CD4-positive, alpha-beta T cell treated with Interferon alpha-2 for 1 hour (primary cell): ENCODE results near the gene VCX2.
"Not testable (repeated sequence)": the region's sequence is repeated elsewhere in the genome, so short reads cannot be mapped to it uniquely, and the experiment has no call there.

Source experiments
- DNase-seq, 2 donors: peaks; one replicate each; pipeline ENCODE4 v3.0.0-alpha.2; 2020 to 2022

The VCX2 gene

DNA sequence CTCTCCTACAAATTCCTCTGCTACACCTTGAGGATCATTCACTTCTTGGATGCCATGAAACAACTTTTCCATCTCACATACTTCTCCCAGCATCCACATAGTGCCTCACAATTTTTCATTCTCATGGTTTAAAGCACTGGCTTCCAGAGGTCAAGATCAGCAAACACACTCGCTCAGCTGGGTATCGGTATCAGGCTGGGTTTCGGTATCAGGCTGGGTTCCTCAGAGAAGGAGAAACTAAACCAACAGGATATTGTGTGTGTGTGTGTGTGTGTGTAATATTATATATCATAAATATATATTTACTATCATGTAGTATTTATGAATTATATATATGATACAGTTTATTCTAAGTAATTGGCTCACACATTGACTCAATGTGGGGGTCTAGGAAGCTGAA, at the start of gene VCX2:
TSS of gene VCX2 (minus strand) at position 99 of the 400 bp plus-strand sequence. CDS start 624 bp downstream, outside the sequence.
- not testable (repeated sequence) for DNase-seq

DNA sequence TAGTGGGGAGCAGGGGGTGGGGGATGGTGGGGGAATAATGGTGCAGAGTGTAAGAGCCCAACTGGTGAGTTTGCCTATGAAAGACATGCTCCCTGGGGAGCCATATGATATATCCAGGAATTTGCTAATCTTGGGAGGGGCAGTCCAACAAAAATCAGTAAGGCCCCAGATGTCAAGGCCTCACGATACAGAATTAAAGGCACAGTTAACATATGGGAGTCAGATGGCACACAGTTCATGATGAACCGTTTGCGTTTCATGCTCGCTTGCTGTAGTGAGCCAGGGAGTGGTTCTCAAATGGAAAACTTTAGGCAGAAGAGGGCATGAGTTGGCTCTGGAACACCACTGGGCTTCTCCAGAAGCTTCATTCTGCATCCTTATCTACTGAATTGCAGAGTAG, 33.9 kb upstream of the VCX2 start:
- DNase-seq: no peak

DNA sequence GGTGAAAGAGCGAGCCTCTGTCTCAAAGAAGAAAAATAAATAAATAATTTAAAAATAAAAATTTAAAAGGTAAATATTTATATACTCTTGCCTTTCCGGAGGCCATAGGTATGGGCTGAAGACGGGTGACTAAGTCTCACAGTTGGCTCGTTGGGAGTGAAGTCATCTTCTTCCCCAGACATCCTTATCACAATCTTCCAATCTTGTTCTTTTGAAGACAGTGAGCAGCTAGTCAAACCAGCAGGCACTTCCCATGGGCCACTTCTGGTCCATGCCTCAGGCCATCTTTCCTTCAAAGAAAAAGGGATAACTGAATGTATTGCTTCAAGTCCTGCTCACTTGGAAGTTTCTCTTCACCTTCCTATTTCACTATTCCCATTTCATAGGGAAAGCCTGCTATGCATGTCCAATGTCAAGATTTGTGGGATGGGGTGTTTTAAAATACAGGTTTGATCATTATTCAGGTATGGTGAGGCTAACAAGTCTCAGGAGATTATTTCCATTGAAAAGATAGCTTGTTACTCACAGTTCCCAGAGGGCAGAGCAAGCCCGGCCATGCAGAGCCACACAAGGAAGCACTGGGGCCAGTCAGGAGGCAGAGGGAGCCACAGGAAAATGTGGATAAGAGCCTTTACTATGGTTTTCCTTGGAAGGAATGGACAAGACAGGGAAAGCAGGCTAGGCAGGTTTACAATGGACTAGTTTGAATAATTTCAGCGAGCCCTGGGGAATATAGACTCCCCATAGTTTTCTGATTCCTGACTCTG, 33.3 kb upstream of the VCX2 start:
- no peak for DNase-seq

DNA sequence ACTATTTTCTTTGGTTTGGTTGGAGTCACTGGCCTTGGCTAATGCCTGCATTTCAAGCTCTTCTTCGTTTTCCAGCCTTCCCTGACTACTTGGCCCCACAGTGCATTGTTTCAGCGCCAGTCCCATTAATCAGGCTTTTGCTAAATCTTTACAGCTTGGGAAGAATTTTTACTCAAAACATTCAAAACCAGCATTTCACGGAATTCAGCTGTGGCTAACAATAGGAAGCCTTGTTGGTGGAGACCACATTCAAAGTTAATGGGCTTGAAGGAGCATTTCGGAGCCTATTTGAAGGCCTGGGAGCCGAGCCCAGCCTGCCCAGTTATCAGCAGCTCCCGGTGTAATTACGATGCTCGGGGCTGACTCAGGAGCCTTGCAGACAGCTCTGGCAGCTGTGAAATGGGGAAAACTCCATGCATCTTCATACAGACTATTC, 30.8 kb upstream of the VCX2 start:
- no peak for DNase-seq

DNA sequence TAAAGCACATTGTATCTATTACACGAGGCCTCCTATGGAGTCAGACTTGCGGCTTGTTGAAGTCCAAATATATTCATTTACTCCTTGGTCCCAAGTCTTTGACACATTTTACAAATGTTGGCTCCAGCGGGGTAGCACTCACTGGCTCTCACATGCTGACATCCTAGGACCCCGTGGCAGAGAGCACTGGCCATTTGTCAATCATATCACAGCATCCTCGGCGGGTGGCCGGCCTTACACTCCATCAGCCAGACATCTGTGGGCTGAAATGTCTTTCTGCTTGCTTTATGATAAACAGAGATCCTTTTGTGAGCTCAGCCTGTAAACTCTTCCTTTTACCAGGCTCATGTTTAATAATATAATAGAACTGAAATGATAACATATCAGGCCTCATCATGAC, 25.7 kb upstream of the VCX2 start:
- DNase-seq: no peak

DNA sequence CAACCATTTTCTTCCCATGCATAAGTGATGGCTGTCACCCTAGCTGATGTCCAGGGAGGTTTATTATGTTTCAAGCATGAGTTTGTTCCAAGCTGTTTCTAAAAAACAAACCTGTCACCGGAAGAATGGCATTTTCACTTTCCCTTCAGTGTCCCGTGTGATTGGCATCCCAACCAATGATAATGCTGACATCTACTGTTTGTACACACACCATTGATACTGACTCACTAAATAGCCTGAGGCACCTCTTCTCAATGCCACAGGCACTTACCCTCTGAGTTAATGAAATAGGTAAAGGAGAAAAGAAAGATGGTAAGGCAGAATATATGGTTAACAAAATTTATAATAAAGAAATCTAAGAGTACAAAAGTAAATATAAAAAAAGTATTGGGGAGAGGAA, 23.1 kb upstream of the VCX2 start:
- no peak for DNase-seq

DNA sequence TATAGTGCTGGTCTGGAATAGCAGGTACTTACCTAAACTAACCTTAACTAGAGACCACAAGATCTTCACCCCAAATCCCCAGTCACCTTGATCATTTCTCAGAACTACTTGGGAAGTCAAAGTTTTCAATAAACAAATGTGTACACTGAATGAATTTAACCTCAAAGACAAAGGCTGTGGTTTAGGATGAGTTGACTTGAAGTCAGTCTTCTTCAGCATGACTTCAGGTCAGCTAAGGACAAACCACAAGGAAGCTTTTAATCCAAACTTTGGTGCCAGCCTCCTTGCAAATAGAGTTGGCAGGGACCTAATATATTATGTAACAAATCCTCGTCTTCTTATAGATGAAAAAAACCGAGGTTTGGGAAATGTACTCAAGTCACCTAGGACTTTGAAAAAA, 21.2 kb upstream of the VCX2 start:
- no peak for DNase-seq

DNA sequence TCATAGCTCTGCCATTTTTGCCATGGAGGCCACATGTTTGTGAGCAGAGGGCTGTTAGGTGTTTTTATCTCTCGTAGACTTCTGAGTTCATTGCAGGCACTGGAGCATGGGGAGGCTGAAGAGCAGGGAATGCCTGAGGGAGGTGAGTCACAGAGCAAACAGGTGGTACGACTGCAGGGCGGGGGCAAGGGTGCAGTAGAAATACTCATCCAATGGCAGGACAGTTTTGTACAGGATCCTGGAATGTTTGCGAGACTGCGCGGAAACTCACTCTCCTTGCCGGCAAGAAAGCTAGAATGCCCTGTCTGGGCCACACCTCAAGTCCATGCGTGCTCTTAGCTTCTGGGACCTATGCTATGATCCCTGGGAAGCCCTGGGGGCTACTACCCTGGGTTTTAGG, 20.0 kb upstream of the VCX2 start:
- no peak for DNase-seq

DNA sequence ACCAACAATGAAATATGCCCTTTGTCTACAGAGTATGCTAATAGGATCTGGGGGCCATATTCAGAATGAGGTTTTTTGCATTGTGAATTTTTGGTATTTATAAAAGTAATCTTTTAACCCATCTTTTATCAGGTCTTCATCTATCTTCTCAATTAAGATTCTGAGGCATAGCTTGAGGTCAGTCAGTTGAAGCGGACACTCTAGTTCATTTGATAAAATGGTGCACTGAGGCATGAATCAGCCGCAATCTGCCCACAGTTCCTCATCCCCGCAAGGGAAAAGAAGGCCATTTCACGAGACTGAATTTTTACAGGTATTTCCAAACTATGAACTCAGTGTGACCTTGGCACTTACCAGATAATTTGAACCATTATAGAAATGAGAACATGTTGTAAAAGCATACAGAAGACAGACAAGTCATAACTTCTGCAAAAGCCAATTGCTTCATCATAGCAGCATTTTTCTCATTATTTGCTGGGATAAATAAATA, 19.3 kb upstream of the VCX2 start:
- no peak for DNase-seq

DNA sequence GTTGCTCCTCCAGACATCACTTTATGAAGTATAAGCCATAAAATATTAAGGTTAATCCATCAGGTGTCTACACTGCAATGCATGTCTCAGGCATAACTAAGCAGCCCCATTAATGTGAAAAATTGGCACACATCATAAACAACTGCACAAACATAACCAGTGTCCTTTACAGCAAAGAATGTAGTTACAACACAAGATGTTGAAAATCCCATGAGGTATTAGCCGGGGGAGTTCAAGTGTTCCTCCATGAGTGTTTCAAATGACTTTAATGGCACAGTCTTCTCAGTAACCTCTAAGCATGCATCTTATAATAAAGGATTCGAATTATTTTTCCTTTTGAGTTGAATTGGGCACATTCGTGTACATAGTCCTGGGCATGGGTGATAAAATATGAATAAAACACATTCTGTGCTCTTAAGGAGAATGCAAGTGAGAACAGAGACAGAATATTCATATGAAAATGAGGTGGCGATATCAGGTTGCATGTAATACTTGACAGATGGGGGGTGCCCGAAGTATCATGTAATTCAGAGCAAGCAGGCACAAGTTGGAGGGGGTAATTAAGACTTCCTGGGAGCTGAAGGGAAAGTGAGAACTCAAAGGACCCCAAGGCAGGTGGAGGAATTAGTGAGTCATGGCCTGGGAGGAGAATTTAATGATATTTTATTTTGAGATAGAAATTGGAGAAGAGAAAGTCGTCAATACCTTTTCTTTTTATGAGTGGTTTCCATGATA, 18.2 kb upstream of the VCX2 start:
- DNase-seq: no peak

DNA sequence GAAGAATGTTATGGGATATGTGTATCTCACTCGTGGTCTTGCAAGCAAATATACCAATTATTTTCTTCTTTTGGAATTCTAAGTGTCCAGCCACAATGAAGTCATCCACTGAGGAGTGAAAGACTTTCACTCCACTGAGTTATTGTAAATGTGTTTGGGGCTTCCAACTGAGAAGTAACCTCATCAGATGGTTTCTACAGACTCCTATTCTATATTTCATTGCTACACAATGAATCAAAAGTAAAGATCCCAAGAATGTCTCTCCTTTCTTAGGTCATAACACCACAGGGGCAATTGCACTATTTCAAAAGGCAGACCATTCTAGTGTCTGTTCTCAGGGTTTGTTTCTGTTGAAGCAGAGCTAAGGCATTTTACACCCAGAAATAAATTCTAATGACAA, 12.3 kb upstream of the VCX2 start:
- no peak for DNase-seq

DNA sequence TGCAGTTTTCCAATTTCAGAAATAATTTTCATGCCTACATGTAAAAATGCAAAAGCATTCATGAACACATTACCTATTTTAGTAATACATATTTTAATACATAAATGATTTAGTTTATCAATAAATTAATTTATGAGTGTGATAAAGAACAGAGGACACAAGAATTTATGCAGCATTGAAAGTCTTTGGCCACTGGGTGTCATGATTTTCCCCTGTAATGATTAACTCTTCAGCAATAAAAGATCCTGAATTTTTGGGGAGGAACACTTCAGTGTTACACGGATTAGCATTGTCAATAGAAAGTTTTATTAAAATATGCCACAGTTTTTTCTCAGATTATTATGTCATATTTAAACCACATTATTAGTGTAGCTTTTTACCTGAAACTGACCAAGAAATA, 8.6 kb upstream of the VCX2 start:
- no peak for DNase-seq

DNA sequence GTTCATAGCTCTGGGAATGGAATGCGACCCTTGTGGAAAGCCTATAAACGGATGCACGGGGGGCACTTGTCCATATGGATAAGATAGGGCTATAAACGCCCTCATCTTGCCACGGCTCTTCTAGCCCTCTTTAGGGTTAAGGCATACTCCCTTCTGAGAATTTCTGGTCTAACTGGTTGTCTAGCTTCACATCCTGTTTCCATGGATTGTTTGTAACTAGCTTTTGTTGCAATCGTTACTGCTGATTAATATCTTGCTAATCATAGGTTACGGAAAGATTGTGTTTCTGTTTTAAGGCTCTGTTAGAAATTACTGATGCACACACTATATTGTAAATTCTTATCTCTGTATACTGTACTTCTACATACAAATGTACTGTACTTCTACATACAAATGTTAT, 17.1 kb downstream of the VCX2 start:
- not testable (repeated sequence) for DNase-seq

DNA sequence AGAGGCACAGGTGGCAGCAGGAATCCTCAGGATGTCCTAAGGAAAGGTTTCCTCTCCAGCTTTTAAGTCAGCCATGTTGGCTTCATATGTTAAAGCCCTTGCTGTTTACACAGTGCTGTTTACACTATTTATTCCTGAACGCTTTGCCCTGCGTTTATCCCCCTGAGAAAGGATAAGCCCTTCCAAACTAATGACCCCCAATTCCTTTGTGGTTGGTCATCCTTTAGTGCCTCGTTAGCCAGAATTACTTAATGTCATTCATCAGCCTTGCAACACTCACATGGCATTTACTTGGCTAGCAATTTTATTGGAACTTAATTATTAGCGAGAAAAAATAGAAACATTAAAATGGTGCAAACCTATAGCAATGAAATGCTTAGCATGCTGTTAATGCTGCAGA, 23.8 kb downstream of the VCX2 start:
- DNase-seq: no peak

DNA sequence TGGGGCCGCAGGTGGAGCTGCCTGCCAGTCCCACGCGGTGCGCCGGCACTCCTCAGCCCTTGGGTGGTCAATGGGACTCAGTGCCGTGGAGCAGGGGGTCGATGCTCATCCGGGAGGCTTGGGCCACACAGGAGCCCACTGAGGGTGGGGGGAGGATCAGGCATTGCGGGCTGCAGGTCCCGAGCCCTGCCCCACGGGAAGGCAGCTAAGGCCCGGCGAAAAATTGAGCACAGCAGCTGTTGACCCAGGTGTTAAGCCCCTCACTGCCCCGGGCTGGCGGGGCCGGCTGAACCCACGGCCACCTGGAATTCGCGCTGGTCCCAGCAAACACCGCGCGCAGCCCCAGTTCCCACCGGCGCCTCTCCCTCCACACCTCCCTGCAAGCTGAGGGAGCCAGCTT, 26.1 kb downstream of the VCX2 start:
- no peak for DNase-seq

DNA sequence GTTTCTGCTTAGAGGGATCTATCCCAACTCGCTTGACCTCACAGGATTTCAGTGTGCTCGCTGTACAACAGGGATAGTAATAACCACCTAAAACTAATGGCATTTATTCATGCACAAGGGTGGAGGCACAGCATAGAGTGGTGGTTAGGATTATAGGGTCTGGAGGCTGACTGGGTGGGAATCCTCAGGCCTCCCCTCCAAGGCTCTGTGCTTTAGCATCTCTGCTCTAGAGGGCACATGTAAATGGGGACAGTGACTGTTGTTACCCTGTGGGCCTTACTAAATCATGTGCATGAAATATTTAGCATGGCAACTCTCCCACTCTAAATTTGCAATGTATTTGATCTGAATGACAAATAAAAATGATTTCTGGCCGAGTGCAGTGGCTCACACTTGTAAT, 29.2 kb downstream of the VCX2 start:
- no peak for DNase-seq

DNA sequence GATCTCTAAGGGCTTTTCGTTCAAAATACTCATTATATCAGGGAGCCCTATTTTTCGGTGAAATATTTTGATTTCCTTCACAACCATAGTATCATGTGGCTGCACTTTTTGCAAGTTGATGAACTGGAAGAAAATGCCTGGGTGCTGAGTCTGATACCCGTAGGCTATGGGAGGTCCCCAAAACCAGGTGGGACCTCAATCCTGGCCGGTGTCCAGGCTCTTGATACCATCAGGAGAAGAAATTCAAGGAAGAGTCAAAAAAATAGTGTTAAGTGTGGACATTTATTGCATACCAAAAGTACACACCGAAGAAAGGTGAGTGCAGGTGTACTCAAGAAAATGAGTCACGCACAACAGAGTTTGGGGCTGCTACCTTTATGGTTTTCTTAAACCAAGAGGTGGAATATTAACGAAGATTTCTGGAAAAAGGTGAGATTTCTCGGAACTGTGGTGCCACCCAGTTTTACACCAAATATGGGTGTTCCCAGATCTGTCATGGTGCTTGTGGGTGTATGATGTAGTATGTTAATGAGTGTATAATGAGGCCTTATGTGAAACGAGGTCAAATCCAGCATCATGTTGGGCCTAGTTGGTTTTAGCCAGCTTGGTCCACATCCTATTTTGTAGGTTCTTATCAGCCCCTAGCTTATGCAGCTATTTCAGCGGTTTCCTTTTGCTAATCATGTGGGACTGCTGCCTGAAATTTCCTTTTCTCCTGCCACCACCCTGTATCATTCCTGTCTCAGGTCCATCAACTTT, 29.9 kb downstream of the VCX2 start:
- no peak for DNase-seq

DNA sequence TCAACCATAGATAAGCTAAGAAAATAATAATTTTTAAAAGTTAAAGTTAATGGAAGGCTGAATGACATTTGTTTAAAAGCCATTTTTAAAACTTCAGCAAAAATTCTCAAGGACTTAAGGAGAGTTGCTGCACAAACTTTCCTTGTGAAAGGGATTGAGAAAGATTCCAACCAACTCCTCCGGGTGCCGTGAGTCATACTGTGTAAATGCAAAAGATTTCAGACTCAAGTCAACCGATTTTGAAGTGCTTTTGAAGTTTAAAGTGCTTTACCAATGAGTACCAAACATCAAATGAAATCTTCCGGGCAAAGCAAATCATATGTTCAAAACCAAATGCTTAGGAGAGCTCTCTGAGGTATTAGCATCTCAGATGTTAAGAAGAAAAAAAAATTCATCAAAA, 31.4 kb downstream of the VCX2 start:
- DNase-seq: no peak

DNA sequence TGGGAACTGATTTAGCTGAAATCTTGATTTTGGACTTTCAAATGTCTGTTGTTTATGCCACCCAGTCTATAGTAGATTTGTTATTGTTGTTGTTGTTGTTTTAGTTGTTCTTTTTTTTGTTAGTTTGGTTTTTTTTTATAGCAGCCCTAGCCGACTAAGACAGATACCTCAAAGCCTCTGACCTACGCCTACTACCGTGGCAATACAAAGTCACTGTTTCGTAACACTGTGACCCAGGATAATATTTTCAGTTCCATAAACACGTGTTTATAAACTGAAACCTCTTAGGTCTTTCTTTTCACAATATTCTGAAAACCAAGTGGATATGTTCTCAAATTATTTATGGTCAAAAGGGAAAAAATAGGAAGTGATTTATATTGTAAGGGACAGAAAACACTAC, 32.8 kb downstream of the VCX2 start:
- DNase-seq: no peak

DNA sequence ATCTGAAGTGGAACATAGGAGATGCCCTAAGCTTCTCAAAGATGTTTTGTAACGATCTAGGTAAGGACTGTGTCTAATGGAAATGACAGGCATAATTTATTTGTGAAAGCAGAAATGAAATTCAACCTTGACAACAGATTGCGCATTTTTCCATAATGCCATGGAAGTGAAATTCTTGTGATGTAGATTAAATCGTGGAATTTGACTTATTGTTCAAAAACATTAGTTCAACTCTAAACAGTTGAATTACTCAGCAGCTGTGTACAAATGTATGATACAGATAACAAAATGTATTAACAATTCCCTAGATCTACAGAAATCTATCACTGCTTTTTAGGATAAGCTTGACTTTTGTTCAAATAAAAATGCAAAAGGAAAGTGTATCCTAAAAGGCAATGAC, 44.4 kb downstream of the VCX2 start:
- no peak for DNase-seq

DNA sequence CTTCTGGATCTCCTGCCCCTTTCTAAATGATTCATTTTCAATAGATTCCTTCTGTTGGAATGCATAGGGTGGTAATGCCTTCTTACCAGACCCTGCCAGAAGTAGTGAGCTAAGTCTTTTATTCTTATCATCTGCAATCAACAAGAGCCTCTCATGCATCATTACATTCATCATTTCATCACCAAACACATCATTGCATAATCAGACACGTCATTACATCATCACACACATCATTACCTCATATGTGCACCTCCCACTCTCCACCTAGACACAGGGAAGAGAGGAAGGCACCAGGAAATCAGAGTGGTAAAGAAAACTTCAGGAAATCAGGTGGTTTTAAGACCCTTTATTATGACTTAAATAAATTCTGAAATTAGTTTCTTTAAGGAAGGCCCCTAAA, 45.0 kb downstream of the VCX2 start:
- DNase-seq: no peak

DNA sequence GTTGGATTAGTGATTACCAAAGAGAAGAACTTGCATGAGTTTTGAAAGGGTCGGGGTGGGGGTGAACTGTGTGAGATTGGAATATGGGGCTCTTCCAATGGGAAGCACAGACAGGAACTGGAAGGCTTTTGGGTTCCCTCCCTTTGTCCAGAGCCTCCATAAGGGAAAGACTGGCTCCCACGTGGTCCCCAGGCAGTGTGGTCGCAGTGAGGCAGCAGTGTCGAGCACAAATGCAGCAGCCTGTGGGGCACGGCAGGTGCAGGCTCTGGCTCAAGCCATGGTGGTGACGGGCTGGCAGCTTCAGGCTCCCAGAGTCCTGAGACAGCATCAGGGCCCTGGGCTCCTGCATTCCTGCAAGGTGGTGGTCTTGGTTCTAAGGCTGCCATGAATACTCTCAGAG, 45.5 kb downstream of the VCX2 start:
- DNase-seq: no peak

DNA sequence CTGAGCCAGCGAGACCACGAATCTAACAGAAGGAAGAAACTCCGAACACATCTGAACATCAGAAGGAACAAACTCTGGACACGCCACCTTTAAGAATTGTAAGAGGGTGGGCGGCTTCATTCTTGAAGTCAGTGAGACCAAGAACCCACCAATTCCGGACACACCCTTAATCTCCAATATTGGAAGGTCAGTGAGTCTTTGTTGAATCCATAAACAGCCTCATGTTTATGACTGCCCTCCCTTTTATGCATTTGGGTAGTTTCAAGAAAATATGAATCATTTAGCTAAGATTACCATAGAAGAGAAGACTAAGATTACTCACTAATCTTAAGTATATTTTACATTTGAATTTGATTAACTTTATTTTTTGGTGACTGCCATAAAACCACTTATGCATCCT, 48.5 kb downstream of the VCX2 start:
- DNase-seq: no peak

DNA sequence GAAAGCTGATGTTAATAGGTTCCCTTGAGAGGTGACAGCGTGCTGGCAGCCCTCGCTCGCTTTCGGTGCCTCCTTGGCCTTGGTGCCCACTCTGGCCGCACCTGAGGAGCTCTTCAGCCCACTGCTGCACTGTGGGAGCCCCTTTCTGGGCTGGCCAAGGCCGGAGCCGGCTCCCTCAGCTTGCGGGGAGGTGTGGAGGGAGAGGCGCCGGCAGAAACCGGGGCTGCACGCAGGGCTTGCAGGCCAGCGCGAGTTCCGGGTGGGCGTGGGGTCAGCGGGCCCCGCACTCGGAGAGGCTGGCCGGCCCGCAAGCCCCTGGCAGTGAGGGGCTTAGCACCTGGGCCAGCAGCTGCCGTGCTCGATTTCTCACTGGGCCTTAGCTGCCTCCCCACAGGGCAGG, 49.7 kb downstream of the VCX2 start:
- DNase-seq: not testable (repeated sequence)
